Prostate gland (tissue), 2 donors: Measurements from ENCODE around the gene SAMD13. TPM values are rescaled to one million over a fixed set of nuclear protein-coding genes. Genes with fewer than 3 reads are reported as not detected.

Experiments used
- DNase-seq: peaks from one replicate; pipeline ENCODE4 v3.0.0-alpha.2; 2019; ENCODE audit warnings: low spot score
- H3K27ac ChIP-seq, 2 donors: fragments of 200-600 bp; sonication (generic); 2 replicates each; pipeline ENCODE4 v1.5.1; 2017 to 2019
- H3K27me3 ChIP-seq: fragments of 200-600 bp; sonication (generic); replicated peaks from 2 replicates; pipeline ENCODE4 v1.5.1; 2019; ENCODE audit not compliant: insufficient read depth
- H3K36me3 ChIP-seq, 2 donors: fragments of 200-600 bp; sonication (generic); 1 replicate in 1 of 2; 2 replicates in 1 of 2; pipeline versions ENCODE4 v1.5.1 to v1.8.1; 2017 to 2019
- H3K4me1 ChIP-seq: fragments of 200-600 bp; sonication (generic); replicated peaks from 2 replicates; pipeline ENCODE4 v1.5.1; 2019
- H3K4me3 ChIP-seq, 2 donors: fragments of 200-600 bp; sonication (generic); 2 replicates each; pipeline ENCODE4 v1.5.1; 2017 to 2019
- H3K9me3 ChIP-seq: fragments of 200-600 bp; sonication (generic); 2 replicates; pipeline ENCODE4 v1.5.1; 2017
- CTCF ChIP-seq, 4 experiments: fragments of 200-600 bp in 2 of 4; fragments of 450-650 bp in 2 of 4; sonication (generic) in 2 of 4; IDR thresholded peaks; 1 replicate in 3 of 4; 2 replicates in 1 of 4; pipeline ENCODE4 v1.5.1; 2016 to 2019; ENCODE audit warnings: antibody characterized with exemption in 4 of 4, mild to moderate bottlenecking in 2 of 4, moderate library complexity in 2 of 4
- POLR2A ChIP-seq: fragments of 450-650 bp; IDR thresholded peaks from one replicate; pipeline ENCODE4 v1.6.1; 2016; ENCODE audit warnings: antibody characterized with exemption, mild to moderate bottlenecking
- POLR2AphosphoS5 ChIP-seq: sonication (generic); formaldehyde crosslinking; IDR thresholded peaks from one replicate; pipeline ENCODE4 v1.6.1; 2017; ENCODE audit warnings: antibody characterized with exemption
- WGBS: methylation state at CpG from one replicate; pipeline ENCODE4 v1.1.5; 2018; 5-methylcytosine and 5-hydroxymethylcytosine counted together
- intact Hi-C: fragments of 100-400 bp; cut with DNase I; formaldehyde crosslinking; loops from one replicate; pipeline ENCODE4 v1.14.2; 2022
- total RNA-seq, 2 donors: library from RNA; depleted of rRNA; stranded (reverse); fragments of >200 nt; gene quantifications; one replicate each; pipeline ENCODE4 v1.1.0, GENCODE V29; 2016

The SAMD13 gene
- total RNA-seq, 2 donors from 2014 or later = 3.1 to 3.4 TPM

- intact Hi-C loops = no loop called here
- WGBS = 78% methylated on average over 3 of the region's 3 CpGs
- Histone ChIP-seq H3K27me3 (no peaks in the 10 kb centered on the region), H3K4me3 (no peak overlapping the region), H3K9me3 (no peaks in the 10 kb centered on the region), H3K36me3 (no peaks in the 10 kb centered on the region), H3K4me1 (no peaks in the 10 kb centered on the region), H3K27ac (no peak overlapping the region)
- TF ChIP-seq CTCF (IDR thresholded peaks at IDR 0.05) (no peak), POLR2A (no peak), POLR2AphosphoS5 (no peak)
- DNase-seq = no peak
Measured at GRCh38 chr1:84327830-84328229, 26.3 kb downstream of the SAMD13 start.

GRCh38 chr1:84330125-84330984 lies 28.8 kb downstream of the SAMD13 start:
- Histone ChIP-seq H3K27ac (no peak overlapping the region), H3K9me3 (no peaks in the 10 kb centered on the region), H3K36me3 (no peaks in the 10 kb centered on the region), H3K4me3 (no peak overlapping the region), H3K4me1 (no peaks in the 10 kb centered on the region), H3K27me3 (no peaks in the 10 kb centered on the region)
- DNase-seq = no peak
- 57% methylated on average over 2 of the region's 2 CpGs for WGBS
- TF ChIP-seq POLR2AphosphoS5 (no peak), CTCF (IDR thresholded peaks at IDR 0.05) (no peak), POLR2A (no peak)
- intact Hi-C loops = no loop called here

GRCh38 chr1:84339503-84339902 lies 38.0 kb downstream of the SAMD13 start:
- H3K36me3 ChIP-seq = no peaks in the 10 kb centered on the region
- TF ChIP-seq CTCF (IDR thresholded peaks at IDR 0.05) = no peak

GRCh38 chr1:84344286-84344685 lies 42.8 kb downstream of the SAMD13 start:
- Histone ChIP-seq H3K4me3 (no peak overlapping the region), H3K27ac (no peak overlapping the region), H3K9me3 (no peaks in the 10 kb centered on the region), H3K36me3 (no peaks in the 10 kb centered on the region), H3K27me3 (no peaks in the 10 kb centered on the region), H3K4me1 (no peaks in the 10 kb centered on the region)
- DNase-seq = no peak
- TF ChIP-seq POLR2AphosphoS5 (no peak), POLR2A (no peak)
- WGBS = 90% methylated on average over 1 of the region's 1 CpG
- intact Hi-C loops = no loop called here

More at GRCh38 chr1:84339503-84339902, 38.0 kb downstream of the SAMD13 start:
- no peaks in the 10 kb centered on the region for H3K27me3 ChIP-seq
- intact Hi-C loops = no loop called here
- no peak overlapping the region for H3K27ac ChIP-seq
- H3K4me3 ChIP-seq = no peak overlapping the region
- no peaks in the 10 kb centered on the region for H3K9me3 ChIP-seq
- H3K4me1 ChIP-seq = no peaks in the 10 kb centered on the region
- 68% methylated on average over 3 of the region's 3 CpGs for WGBS
- DNase-seq = no peak

DNA sequence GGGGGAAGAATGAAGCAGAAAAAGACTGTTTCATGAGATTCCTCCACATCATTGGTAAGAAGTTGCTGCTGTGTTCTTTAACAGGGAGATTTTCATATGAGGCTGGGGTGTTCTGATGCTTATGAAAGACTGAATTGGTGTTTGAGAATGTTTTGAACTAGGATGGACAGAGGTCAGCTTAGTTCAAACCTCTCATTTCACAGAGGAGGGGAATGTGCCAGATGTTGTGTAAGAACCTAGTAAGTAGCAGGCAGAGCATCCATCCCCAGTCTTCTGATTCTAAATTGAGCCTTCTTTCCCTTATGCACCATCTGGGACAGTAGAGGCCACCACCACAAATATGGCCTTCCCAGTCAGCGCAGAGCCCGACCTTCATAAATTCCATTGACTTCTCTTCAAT lies 43.7 kb downstream of the SAMD13 start:
- DNase-seq = no peak
- Histone ChIP-seq H3K36me3 (no peaks in the 10 kb centered on the region), H3K27me3 (no peaks in the 10 kb centered on the region), H3K27ac (no peak overlapping the region), H3K9me3 (no peaks in the 10 kb centered on the region), H3K4me1 (no peaks in the 10 kb centered on the region), H3K4me3 (no peak overlapping the region)
- intact Hi-C loops = no loop called here
- no peak for TF ChIP-seq CTCF (IDR thresholded peaks at IDR 0.05)
- 97% methylated on average over 2 of the region's 2 CpGs for WGBS
